Fibroblast of lung (primary cell): ENCODE data around the gene SUGP2. TPM values are rescaled to one million over a fixed set of nuclear protein-coding genes. Genes with fewer than 3 reads are reported as not detected.

Experiments
- DNase-seq, 2 donors: peaks; one replicate each; pipeline versions ENCODE4 v3.0.0 to v3.0.0-alpha.2; 2010; ENCODE audit warnings: low read depth in 2 of 2
- H2AFZ ChIP-seq: 2 replicates; pipeline ENCODE4 v1.5.1; 2012; ENCODE audit warnings: low read length, control low read depth, inconsistent platforms
- H3K27ac ChIP-seq: 2 replicates; pipeline ENCODE4 v1.5.1; 2011; ENCODE audit warnings: low read length, control low read depth; ENCODE audit not compliant: insufficient read depth
- H3K27me3 ChIP-seq: 2 replicates; pipeline ENCODE4 v1.5.1; 2011; ENCODE audit warnings: mild to moderate bottlenecking, low read length; ENCODE audit not compliant: control insufficient read depth, insufficient read depth
- H3K36me3 ChIP-seq: 2 replicates; pipeline ENCODE4 v1.5.1; 2011; ENCODE audit warnings: low read length; ENCODE audit not compliant: control insufficient read depth, insufficient read depth
- H3K4me1 ChIP-seq: 2 replicates; pipeline ENCODE4 v1.5.1; 2011; ENCODE audit warnings: low read length; ENCODE audit not compliant: control insufficient read depth, insufficient read depth; ENCODE audit errors: extremely low read depth
- H3K4me2 ChIP-seq: 2 replicates; pipeline ENCODE4 v1.5.1; 2011; ENCODE audit warnings: low read length, control low read depth; ENCODE audit not compliant: insufficient read depth; ENCODE audit errors: extremely low read depth
- H3K4me3 ChIP-seq, 4 experiments: fragments of 200-600 bp in 1 of 4; sonication (generic) in 1 of 4; replicated peaks in 1 of 4; 2 replicates each; pipeline ENCODE4 v1.5.1; 2011 to 2016; ENCODE audit warnings: low read length in 4 of 4, low read depth in 3 of 4, mild to moderate bottlenecking in 3 of 4, control low read depth in 2 of 4, inconsistent platforms in 1 of 4, mixed read lengths in 1 of 4; ENCODE audit not compliant: insufficient read depth in 1 of 4; ENCODE audit errors: control extremely low read depth in 1 of 4
- H3K79me2 ChIP-seq: 2 replicates; pipeline ENCODE4 v1.5.1; 2012; ENCODE audit warnings: mild to moderate bottlenecking, low read length, inconsistent platforms; ENCODE audit not compliant: control insufficient read depth, insufficient read depth
- H3K9ac ChIP-seq: 2 replicates; pipeline ENCODE4 v1.5.1; 2011; ENCODE audit warnings: mild to moderate bottlenecking, low read length, control low read depth; ENCODE audit not compliant: insufficient read depth
- H3K9me3 ChIP-seq: 2 replicates; pipeline ENCODE4 v1.5.1; 2012; ENCODE audit warnings: low read depth, low read length; ENCODE audit not compliant: control insufficient read depth, insufficient read depth
- H4K20me1 ChIP-seq: 2 replicates; pipeline ENCODE4 v1.5.1; 2011; ENCODE audit warnings: low read length; ENCODE audit not compliant: control insufficient read depth, insufficient read depth; ENCODE audit errors: extremely low read depth
- EZH2 ChIP-seq: IDR thresholded peaks from 2 replicates; pipeline ENCODE4 v1.5.1; 2012; ENCODE audit warnings: low read length, control low read depth, mild to moderate bottlenecking; ENCODE audit errors: missing control alignments
- polyA plus RNA-seq, 2 donors: library from polyadenylated mRNA; depleted of rRNA in 1 of 2; stranded (reverse) in 1 of 2; unstranded in 1 of 2; fragments of >200 nt; gene quantifications; 2 replicates each; pipeline ENCODE4 v1.2.1, GENCODE V29; 2011 to 2012; ENCODE audit warnings: missing spikeins in 1 of 2
- total RNA-seq: library from RNA; depleted of rRNA; stranded (reverse); fragments of >200 nt; gene quantifications from 2 replicates; pipeline ENCODE4 v1.2.1, GENCODE V29; 2014
- TF ChIP-seq, protein P1 (sequence below), 2 donors: IDR thresholded peaks in 1 of 2; conservative IDR thresholded peaks in 1 of 2; 1 replicate in 1 of 2; 2 replicates in 1 of 2; pipeline ENCODE4 v1.5.1; 2011 to 2012; ENCODE audit warnings: low read length in 2 of 2, control low read depth in 1 of 2, inconsistent platforms in 1 of 2, low read depth in 1 of 2, mild to moderate bottlenecking in 1 of 2

SUGP2 gene
- total and polyA plus RNA-seq, 2 donors (not counting 1 experiment from before 2014, with no cell fraction given): 29.2 to 31.4 TPM

DNA sequence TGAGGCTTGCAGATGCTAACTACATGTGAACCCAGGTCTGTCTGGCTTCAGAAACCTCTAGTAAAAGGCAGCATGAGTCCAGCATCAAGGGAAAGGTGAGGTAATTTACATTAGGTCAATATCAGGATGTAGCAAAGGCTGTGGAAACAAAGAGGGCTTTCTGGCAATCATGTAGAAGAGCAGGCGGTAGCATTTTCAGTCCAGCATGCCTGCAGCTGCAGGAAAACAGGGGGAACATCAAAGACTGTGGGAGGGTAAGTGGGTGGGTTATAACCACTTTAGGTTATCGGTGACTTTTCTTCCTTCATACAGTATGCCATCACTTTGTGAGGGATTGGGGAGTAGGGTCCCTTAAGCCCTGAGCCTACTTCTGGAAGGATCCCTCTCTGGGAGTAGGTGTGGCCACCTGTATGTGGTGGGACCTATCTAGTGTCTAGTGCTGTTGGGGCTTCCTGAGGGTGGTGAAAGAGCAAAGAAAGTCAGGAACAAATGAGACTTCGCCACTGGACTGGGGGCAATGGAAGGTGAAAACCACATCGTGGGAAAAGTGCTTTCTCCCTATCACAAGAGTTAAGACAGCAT lies 10.8 kb downstream of the SUGP2 start:
- Histone ChIP-seq H3K27ac (peak overlapping the region; percentile 14), H3K4me3 (no peak overlapping the region), H2AFZ (no peak overlapping the region), H3K9me3 (no peaks in the 10 kb centered on the region), H3K4me1 (peaks cover 4% of the 10 kb centered on the region), H3K9ac (no peak overlapping the region), H3K36me3 (peaks cover 25% of the 10 kb centered on the region), H3K79me2 (peaks cover 58% of the 10 kb centered on the region), H3K4me2 (no peak overlapping the region), H3K27me3 (no peaks in the 10 kb centered on the region), H4K20me1 (no peaks in the 10 kb centered on the region)
- TF ChIP-seq, protein P1, sequence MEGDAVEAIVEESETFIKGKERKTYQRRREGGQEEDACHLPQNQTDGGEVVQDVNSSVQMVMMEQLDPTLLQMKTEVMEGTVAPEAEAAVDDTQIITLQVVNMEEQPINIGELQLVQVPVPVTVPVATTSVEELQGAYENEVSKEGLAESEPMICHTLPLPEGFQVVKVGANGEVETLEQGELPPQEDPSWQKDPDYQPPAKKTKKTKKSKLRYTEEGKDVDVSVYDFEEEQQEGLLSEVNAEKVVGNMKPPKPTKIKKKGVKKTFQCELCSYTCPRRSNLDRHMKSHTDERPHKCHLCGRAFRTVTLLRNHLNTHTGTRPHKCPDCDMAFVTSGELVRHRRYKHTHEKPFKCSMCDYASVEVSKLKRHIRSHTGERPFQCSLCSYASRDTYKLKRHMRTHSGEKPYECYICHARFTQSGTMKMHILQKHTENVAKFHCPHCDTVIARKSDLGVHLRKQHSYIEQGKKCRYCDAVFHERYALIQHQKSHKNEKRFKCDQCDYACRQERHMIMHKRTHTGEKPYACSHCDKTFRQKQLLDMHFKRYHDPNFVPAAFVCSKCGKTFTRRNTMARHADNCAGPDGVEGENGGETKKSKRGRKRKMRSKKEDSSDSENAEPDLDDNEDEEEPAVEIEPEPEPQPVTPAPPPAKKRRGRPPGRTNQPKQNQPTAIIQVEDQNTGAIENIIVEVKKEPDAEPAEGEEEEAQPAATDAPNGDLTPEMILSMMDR (conservative IDR thresholded peaks at IDR 0.05 in 1 of 2, IDR thresholded peaks at IDR 0.05 in 1 of 2; ENCODE audit: low read depth in 1 of 2, low read length in 2 of 2): no peak
- no peak for TF ChIP-seq EZH2
- no peak for DNase-seq

GRCh38 chr19:19021115-19021514 lies 12.2 kb downstream of the SUGP2 start:
- H2AFZ ChIP-seq: no peak overlapping the region
- H4K20me1 ChIP-seq: no peaks in the 10 kb centered on the region
- H3K9ac ChIP-seq: no peak overlapping the region
- peak; percentile 50 to 70 for DNase-seq
- peaks cover 23% of the 10 kb centered on the region for H3K36me3 ChIP-seq
- H3K27ac ChIP-seq: peak overlapping the region; percentile 50
- peaks cover 58% of the 10 kb centered on the region for H3K79me2 ChIP-seq
- TF ChIP-seq EZH2: no peak
- TF ChIP-seq, protein P1 (conservative IDR thresholded peaks at IDR 0.05 in 1 of 2, IDR thresholded peaks at IDR 0.05 in 1 of 2; ENCODE audit: low read depth in 1 of 2, low read length in 2 of 2): no peak
- H3K9me3 ChIP-seq: no peaks in the 10 kb centered on the region
- peaks cover 4% of the 10 kb centered on the region for H3K4me1 ChIP-seq
- peak overlapping the region; percentile 40 for H3K4me2 ChIP-seq
- H3K27me3 ChIP-seq: no peaks in the 10 kb centered on the region
- no peak overlapping the region for H3K4me3 ChIP-seq

GRCh38 chr19:19010551-19010950 lies 22.8 kb downstream of the SUGP2 start:
- no peaks in the 10 kb centered on the region for H3K9me3 ChIP-seq
- H2AFZ ChIP-seq: no peak overlapping the region
- H3K9ac ChIP-seq: no peak overlapping the region
- H3K36me3 ChIP-seq: peaks cover 39% of the 10 kb centered on the region
- DNase-seq: no peak
- no peak overlapping the region for H3K27ac ChIP-seq
- H4K20me1 ChIP-seq: no peaks in the 10 kb centered on the region
- no peaks in the 10 kb centered on the region for H3K4me1 ChIP-seq
- peaks cover 4% of the 10 kb centered on the region for H3K79me2 ChIP-seq
- H3K27me3 ChIP-seq: no peaks in the 10 kb centered on the region
- H3K4me2 ChIP-seq: no peak overlapping the region
- H3K4me3 ChIP-seq: no peak overlapping the region
- TF ChIP-seq, protein P1 (conservative IDR thresholded peaks at IDR 0.05 in 1 of 2, IDR thresholded peaks at IDR 0.05 in 1 of 2; ENCODE audit: low read depth in 1 of 2, low read length in 2 of 2): no peak
- TF ChIP-seq EZH2: no peak
